ENCODE results near the gene GRIP1.

The GRIP1 gene

GRCh38 chr12:66354291-66354690, 324.6 kb downstream of the GRIP1 start:
- peaks cover 13% of the 10 kb centered on the region for H3K36me3 Mint-ChIP-seq
- H3K27ac Mint-ChIP-seq = no peak overlapping the region
- H3K4me3 Mint-ChIP-seq = no peak overlapping the region
- no peaks in the 10 kb centered on the region for H3K4me1 Mint-ChIP-seq
- H3K27me3 Mint-ChIP-seq = no peaks in the 10 kb centered on the region
- DNase-seq = no peak
- CTCF ChIA-PET = no interaction called here
- no peaks in the 10 kb centered on the region for H3K9me3 Mint-ChIP-seq

GRCh38 chr12:66352899-66353298, 326.0 kb downstream of the GRIP1 start:
- CTCF ChIA-PET = interaction anchor here (0.6 to 2.5 kb wide), 6 partner anchors 24 to 341 kb away, joined by 3 to 13 read pairs (median 3); no protein-coding TSS in a partner anchor
- DNase-seq = no peak
- H3K4me1 Mint-ChIP-seq = no peaks in the 10 kb centered on the region
- no peak overlapping the region for H3K27ac Mint-ChIP-seq
- H3K9me3 Mint-ChIP-seq = no peaks in the 10 kb centered on the region
- H3K36me3 Mint-ChIP-seq = peaks cover 23% of the 10 kb centered on the region
- no peaks in the 10 kb centered on the region for H3K27me3 Mint-ChIP-seq
- no peak overlapping the region for H3K4me3 Mint-ChIP-seq

GRCh38 chr12:66352197-66352596, 326.7 kb downstream of the GRIP1 start:
- Mint-ChIP-seq H3K9me3 (no peaks in the 10 kb centered on the region), H3K4me1 (no peaks in the 10 kb centered on the region), H3K27ac (no peak overlapping the region), H3K36me3 (peaks cover 27% of the 10 kb centered on the region), H3K4me3 (no peak overlapping the region), H3K27me3 (no peaks in the 10 kb centered on the region)
- DNase-seq = peak; percentile 39
- CTCF ChIA-PET = interaction anchor here (0.6 to 2.5 kb wide), 7 partner anchors 23 to 342 kb away, joined by 3 to 13 read pairs (median 3); no protein-coding TSS in a partner anchor

- CTCF ChIA-PET = interaction anchor here (2.5 kb wide), 1 partner anchor 57 kb away, joined by 13 read pairs; no protein-coding TSS in a partner anchor
- Mint-ChIP-seq H3K9me3 (no peaks in the 10 kb centered on the region), H3K27ac (no peak overlapping the region), H3K27me3 (no peaks in the 10 kb centered on the region), H3K4me3 (no peak overlapping the region), H3K4me1 (no peaks in the 10 kb centered on the region), H3K36me3 (peaks cover 35% of the 10 kb centered on the region)
- no peak for DNase-seq
Measured at GRCh38 chr12:66351301-66351700, 327.6 kb downstream of the GRIP1 start.

- H3K4me3 Mint-ChIP-seq = no peak overlapping the region
- CTCF ChIA-PET = interaction anchor here (1.4 kb wide), 1 partner anchor 76 kb away, joined by 4 read pairs; no protein-coding TSS in a partner anchor
- H3K4me1 Mint-ChIP-seq = peaks cover 12% of the 10 kb centered on the region
- H3K36me3 Mint-ChIP-seq = peaks cover 77% of the 10 kb centered on the region
- peaks cover 16% of the 10 kb centered on the region for H3K9me3 Mint-ChIP-seq
- no peak for DNase-seq
- no peak overlapping the region for H3K27ac Mint-ChIP-seq
- H3K27me3 Mint-ChIP-seq = no peaks in the 10 kb centered on the region
Measured at GRCh38 chr12:66345956-66346355, 332.9 kb downstream of the GRIP1 start.

- no peak overlapping the region for H3K27ac Mint-ChIP-seq
- peaks cover 81% of the 10 kb centered on the region for H3K36me3 Mint-ChIP-seq
- H3K4me1 Mint-ChIP-seq = peaks cover 12% of the 10 kb centered on the region
Measured at GRCh38 chr12:66345212-66345611, 333.7 kb downstream of the GRIP1 start.

GRCh38 chr12:66341126-66341525, 337.8 kb downstream of the GRIP1 start:
- no peak for DNase-seq
- H3K27ac Mint-ChIP-seq = no peak overlapping the region
- peaks cover 12% of the 10 kb centered on the region for H3K4me1 Mint-ChIP-seq
- H3K4me3 Mint-ChIP-seq = no peak overlapping the region
- H3K9me3 Mint-ChIP-seq = peaks cover 26% of the 10 kb centered on the region
- CTCF ChIA-PET = no interaction called here
- no peaks in the 10 kb centered on the region for H3K27me3 Mint-ChIP-seq
- H3K36me3 Mint-ChIP-seq = peaks cover 66% of the 10 kb centered on the region

More at GRCh38 chr12:66345212-66345611, 333.7 kb downstream of the GRIP1 start:
- CTCF ChIA-PET = interaction anchor here (1.1 to 1.4 kb wide), 2 partner anchors 67 to 76 kb away, joined by 3 to 4 read pairs; no protein-coding TSS in a partner anchor
- Mint-ChIP-seq H3K9me3 (peaks cover 19% of the 10 kb centered on the region), H3K27me3 (no peaks in the 10 kb centered on the region), H3K4me3 (no peak overlapping the region)
- no peak for DNase-seq

GRCh38 chr12:66340131-66340530, 338.7 kb downstream of the GRIP1 start:
- H3K4me3 Mint-ChIP-seq = no peak overlapping the region
- peaks cover 57% of the 10 kb centered on the region for H3K36me3 Mint-ChIP-seq
- peaks cover 11% of the 10 kb centered on the region for H3K4me1 Mint-ChIP-seq
- H3K9me3 Mint-ChIP-seq = peaks cover 26% of the 10 kb centered on the region
- H3K27me3 Mint-ChIP-seq = no peaks in the 10 kb centered on the region
- CTCF ChIA-PET = no interaction called here
- H3K27ac Mint-ChIP-seq = no peak overlapping the region
- DNase-seq = no peak

- no peak overlapping the region for H3K4me3 Mint-ChIP-seq
- H3K36me3 Mint-ChIP-seq = peaks cover 47% of the 10 kb centered on the region
- peaks cover 20% of the 10 kb centered on the region for H3K9me3 Mint-ChIP-seq
- H3K27ac Mint-ChIP-seq = peak overlapping the region; percentile 38
- DNase-seq = no peak
- CTCF ChIA-PET = no interaction called here
- no peaks in the 10 kb centered on the region for H3K4me1 Mint-ChIP-seq
- H3K27me3 Mint-ChIP-seq = no peaks in the 10 kb centered on the region
Measured at GRCh38 chr12:66337381-66338010, 341.4 kb downstream of the GRIP1 start.

- no peaks in the 10 kb centered on the region for H3K27me3 Mint-ChIP-seq
- H3K9me3 Mint-ChIP-seq = peaks cover 8% of the 10 kb centered on the region
- H3K27ac Mint-ChIP-seq = no peak overlapping the region
- DNase-seq = no peak
- no peak overlapping the region for H3K4me3 Mint-ChIP-seq
- no peaks in the 10 kb centered on the region for H3K4me1 Mint-ChIP-seq
- CTCF ChIA-PET = no interaction called here
- peaks cover 49% of the 10 kb centered on the region for H3K36me3 Mint-ChIP-seq
Measured at GRCh38 chr12:66335746-66336145, 343.1 kb downstream of the GRIP1 start.

GRCh38 chr12:66331814-66332213, 347.1 kb downstream of the GRIP1 start:
- no peak overlapping the region for H3K4me3 Mint-ChIP-seq
- peaks cover 47% of the 10 kb centered on the region for H3K36me3 Mint-ChIP-seq
- CTCF ChIA-PET = no interaction called here
- no peak for DNase-seq
- no peak overlapping the region for H3K27ac Mint-ChIP-seq
- H3K27me3 Mint-ChIP-seq = no peaks in the 10 kb centered on the region
- no peaks in the 10 kb centered on the region for H3K4me1 Mint-ChIP-seq
- no peaks in the 10 kb centered on the region for H3K9me3 Mint-ChIP-seq

- Mint-ChIP-seq H3K9me3 (no peaks in the 10 kb centered on the region), H3K27ac (no peak overlapping the region), H3K4me1 (no peaks in the 10 kb centered on the region), H3K27me3 (no peaks in the 10 kb centered on the region), H3K36me3 (peaks cover 50% of the 10 kb centered on the region), H3K4me3 (no peak overlapping the region)
- no peak for DNase-seq
- CTCF ChIA-PET = no interaction called here
Measured at GRCh38 chr12:66331016-66331415, 347.9 kb downstream of the GRIP1 start.

GRCh38 chr12:66329941-66330340, 348.9 kb downstream of the GRIP1 start:
- peaks cover 60% of the 10 kb centered on the region for H3K36me3 Mint-ChIP-seq
- DNase-seq = no peak
- CTCF ChIA-PET = no interaction called here

GRCh38 chr12:66323017-66323416, 355.9 kb downstream of the GRIP1 start:
- Mint-ChIP-seq H3K36me3 (peaks cover 64% of the 10 kb centered on the region), H3K4me1 (peaks cover 2% of the 10 kb centered on the region), H3K27ac (no peak overlapping the region), H3K27me3 (no peaks in the 10 kb centered on the region), H3K4me3 (no peak overlapping the region), H3K9me3 (no peaks in the 10 kb centered on the region)
- CTCF ChIA-PET = interaction anchor here (1.8 kb wide), 1 partner anchor 53 kb away, joined by 5 read pairs; no protein-coding TSS in a partner anchor
- DNase-seq = no peak

More at GRCh38 chr12:66329941-66330340, 348.9 kb downstream of the GRIP1 start:
- no peaks in the 10 kb centered on the region for H3K27me3 Mint-ChIP-seq
- H3K4me1 Mint-ChIP-seq = no peaks in the 10 kb centered on the region
- no peak overlapping the region for H3K27ac Mint-ChIP-seq
- no peaks in the 10 kb centered on the region for H3K9me3 Mint-ChIP-seq
- H3K4me3 Mint-ChIP-seq = no peak overlapping the region

GRCh38 chr12:66321435-66321834, 357.4 kb downstream of the GRIP1 start:
- no peak for DNase-seq
- Mint-ChIP-seq H3K4me3 (no peak overlapping the region), H3K27ac (no peak overlapping the region), H3K36me3 (peaks cover 62% of the 10 kb centered on the region), H3K27me3 (no peaks in the 10 kb centered on the region), H3K4me1 (peaks cover 11% of the 10 kb centered on the region), H3K9me3 (no peaks in the 10 kb centered on the region)
- CTCF ChIA-PET = interaction anchor here (0.6 to 1.8 kb wide), 2 partner anchors 52 to 88 kb away, joined by 3 to 5 read pairs; no protein-coding TSS in a partner anchor
